K562 (cell line): Measurements from ENCODE around the gene PTPN7. TPM values are rescaled to one million over a fixed set of nuclear protein-coding genes. Genes with fewer than 3 reads are reported as not detected.
A peak's percentile ranks its signal among the peaks of the same experiment; 100 is the strongest.

Experiments used
- BMI1 ChIP-seq: fragments of 150-350 bp; IDR thresholded peaks from 2 replicates; pipeline ENCODE4 v1.6.1; 2014; ENCODE audit warnings: low read length
- BRCA1 ChIP-seq, 2 experiments: fragments of 450-650 bp in 1 of 2; sonication (generic) in 1 of 2; formaldehyde crosslinking in 1 of 2; IDR thresholded peaks; 2 replicates each; pipeline versions ENCODE4 v1.5.0 to v1.6.1; 2017 to 2020; ENCODE audit warnings: mild to moderate bottlenecking in 1 of 2, missing genetic modification reagents in 1 of 2
- CBX5 ChIP-seq: IDR thresholded peaks from 2 replicates; pipeline ENCODE4 v1.6.1; 2014; ENCODE audit warnings: low read depth, borderline replicate concordance
- CHD1 ChIP-seq: fragments of 200-600 bp; sonication (generic); IDR thresholded peaks from one replicate; pipeline ENCODE4 v1.6.1; 2012; ENCODE audit warnings: mild to moderate bottlenecking, moderate library complexity, low read length, inconsistent platforms
- HCFC1 ChIP-seq: IDR thresholded peaks from 2 replicates; pipeline ENCODE4 v1.6.1; 2012; ENCODE audit warnings: low read depth, low read length, improper control_type of control experiment
- IRF2 ChIP-seq: sonication (generic); formaldehyde crosslinking; IDR thresholded peaks from 2 replicates; pipeline ENCODE4 v1.8.1; 2022; ENCODE audit warnings: mild to moderate bottlenecking, missing genetic modification reagents
- KAT2B ChIP-seq: IDR thresholded peaks from one replicate; pipeline ENCODE4 v1.6.1; 2012; ENCODE audit warnings: low read depth, mild to moderate bottlenecking, control low read depth, inconsistent platforms, low read length, moderate library complexity
- NFIC ChIP-seq: fragments of 450-650 bp; IDR thresholded peaks from 2 replicates; pipeline ENCODE4 v1.6.1; 2017; ENCODE audit warnings: mild to moderate bottlenecking, inconsistent platforms
- NFXL1 ChIP-seq: fragments of 450-650 bp; formaldehyde crosslinking; IDR thresholded peaks from 2 replicates; pipeline ENCODE4 v1.4.0; 2021; ENCODE audit warnings: mild to moderate bottlenecking
- PRMT5 ChIP-seq: sonication (generic); formaldehyde crosslinking; IDR thresholded peaks from 2 replicates; pipeline ENCODE4 v1.5.0; 2020; ENCODE audit warnings: missing genetic modification reagents
- SMARCA4 ChIP-seq: fragments of 450-650 bp; IDR thresholded peaks from 2 replicates; pipeline ENCODE4 v1.6.1; 2016
- SMARCB1 ChIP-seq: IDR thresholded peaks from 2 replicates; pipeline ENCODE4 v1.6.1; 2011; ENCODE audit warnings: improper control_type of control experiment, low read depth; ENCODE audit not compliant: insufficient read length
- SOX6 ChIP-seq: fragments of 450-650 bp; IDR thresholded peaks from 2 replicates; pipeline ENCODE4 v1.6.1; 2014; ENCODE audit warnings: mild to moderate bottlenecking
- TAF7 ChIP-seq: fragments of 450-650 bp; IDR thresholded peaks from 2 replicates; pipeline ENCODE4 v1.6.1; 2016; ENCODE audit warnings: missing genetic modification characterization, missing compliant biosample characterization
- TARDBP ChIP-seq: fragments of 450-650 bp; IDR thresholded peaks from 2 replicates; pipeline ENCODE4 v1.6.1; 2016
- TBL1XR1 ChIP-seq, 2 experiments: IDR thresholded peaks; 2 replicates each; pipeline ENCODE4 v1.6.1; 2012; ENCODE audit warnings: improper control_type of control experiment in 2 of 2, low read length in 2 of 2, mild to moderate bottlenecking in 1 of 2
- TEAD4 ChIP-seq, 2 experiments: sonication (generic) in 1 of 2; formaldehyde crosslinking in 1 of 2; IDR thresholded peaks; 2 replicates each; pipeline versions ENCODE4 v1.6.1 to v1.8.0; 2012 to 2022; ENCODE audit warnings: borderline replicate concordance in 1 of 2, inconsistent platforms in 1 of 2, low read length in 1 of 2, mild to moderate bottlenecking in 1 of 2, missing genetic modification reagents in 1 of 2
- XRCC3 ChIP-seq: fragments of 450-650 bp; IDR thresholded peaks from 2 replicates; pipeline ENCODE4 v1.6.1; 2017; ENCODE audit warnings: mild to moderate bottlenecking, moderate library complexity
- ZFP1 ChIP-seq: fragments of 450-650 bp; formaldehyde crosslinking; IDR thresholded peaks from 2 replicates; pipeline ENCODE4 v1.4.0; 2020; ENCODE audit warnings: mild to moderate bottlenecking, mixed read lengths
- ZFP91 ChIP-seq: sonication (generic); formaldehyde crosslinking; IDR thresholded peaks from 2 replicates; pipeline ENCODE4 v1.8.0; 2022; ENCODE audit warnings: mild to moderate bottlenecking, missing genetic modification reagents
- ZKSCAN1 ChIP-seq: fragments of 150-350 bp; IDR thresholded peaks from 2 replicates; pipeline ENCODE4 v1.6.1; 2016; ENCODE audit warnings: low read depth, low read length
- ZNF197 ChIP-seq: fragments of 200-800 bp; sonication (Bioruptor generic); IDR thresholded peaks from 2 replicates; pipeline ENCODE4 v1.6.1; 2016; ENCODE audit warnings: low read depth, missing genetic modification characterization, missing compliant biosample characterization
- ZNF280A ChIP-seq: fragments of 450-650 bp; IDR thresholded peaks from 2 replicates; pipeline ENCODE4 v1.6.1; 2018; ENCODE audit warnings: mild to moderate bottlenecking, low read depth; ENCODE audit not compliant: partially characterized antibody
- ZNF511 ChIP-seq: sonication (generic); formaldehyde crosslinking; IDR thresholded peaks from 2 replicates; pipeline ENCODE4 v1.8.0; 2022; ENCODE audit warnings: mild to moderate bottlenecking, missing genetic modification reagents
- ZNF512 ChIP-seq: IDR thresholded peaks from 2 replicates; pipeline ENCODE4 v1.6.1; 2016; ENCODE audit warnings: missing genetic modification characterization, missing compliant biosample characterization
- polyA plus RNA-seq, 8 experiments: library from polyadenylated mRNA; depleted of rRNA in 4 of 8; stranded (reverse) in 5 of 8; unstranded in 3 of 8; fragments of >200 nt; fragmentation: Nextera tagmentation in 2 of 8; fragmentation: Illumina TruSeq in 1 of 8; extraction: Ambion mirVana in 2 of 8; extraction: Trizol in 1 of 8; gene quantifications; 2 replicates each; pipeline versions ENCODE4 v1.2.1 to v1.2.3, GENCODE V29; 2011 to 2014; ENCODE audit warnings: inconsistent platforms in 1 of 8, missing spikeins in 1 of 8
- total RNA-seq, 7 experiments: library from RNA; depleted of rRNA in 6 of 7; stranded (reverse); fragments of >200 nt in 6 of 7; fragmentation: Illumina TruSeq in 2 of 7; extraction: Trizol in 2 of 7; gene quantifications; 2 replicates each; pipeline versions ENCODE4 v1.2.1 to v1.2.3, GENCODE V29; 2011 to 2021; ENCODE audit warnings: low replicate concordance in 1 of 7

PTPN7 gene
- total and polyA plus RNA-seq, 9 of the 15 experiments (the other 6 are each of a cell fraction or from before 2014, with no cell fraction given): 18.7 to 144 (median 120) TPM

- TF ChIP-seq ZNF511 (CRISPR knock-in tag): no peak
- no peak for TF ChIP-seq NFXL1 (CRISPR knock-in tag)
- no peak for TF ChIP-seq TAF7 (tag)
- TF ChIP-seq ZNF512 (tag): no peak
- TF ChIP-seq SMARCB1: peak; percentile 87
- no peak for TF ChIP-seq CBX5
- TF ChIP-seq TBL1XR1 (IDR thresholded peaks at IDR 0.05; ENCODE audit: low read length in 2 of 2): peak in 1 of 2 experiments; percentile 36; a peak in 1 of 4 replicates
- TF ChIP-seq BRCA1 (IDR thresholded peaks at IDR 0.05): no peak
- no peak for TF ChIP-seq BRCA1 (CRISPR knock-in tag; IDR thresholded peaks at IDR 0.05)
- no peak for TF ChIP-seq BMI1
- TF ChIP-seq ZKSCAN1: no peak
- TF ChIP-seq PRMT5 (CRISPR knock-in tag): no peak
- no peak for TF ChIP-seq TARDBP
- no peak for TF ChIP-seq ZFP1 (CRISPR knock-in tag)
- peak; percentile 45; the same call in 1 of the 2 replicates for TF ChIP-seq NFIC
- no peak for TF ChIP-seq IRF2 (CRISPR knock-in tag)
- no peak for TF ChIP-seq CHD1
- no peak for TF ChIP-seq ZFP91
- TF ChIP-seq TEAD4 (IDR thresholded peaks at IDR 0.05; ENCODE audit: low read length): peak; percentile 46; the same call in 1 of the 2 replicates
- no peak for TF ChIP-seq TEAD4 (CRISPR knock-in tag; IDR thresholded peaks at IDR 0.05; ENCODE audit: borderline replicate concordance)
- TF ChIP-seq ZNF197 (CRISPR knock-in tag): no peak
- no peak for TF ChIP-seq ZNF280A
- peak; percentile 69 for TF ChIP-seq SOX6
- no peak for TF ChIP-seq HCFC1
- TF ChIP-seq KAT2B: no peak
- 0 out of 2 replicates have a peak, but pooled peaks have one; percentile 32 for TF ChIP-seq SMARCA4
- no peak for TF ChIP-seq XRCC3
Measured at GRCh38 chr1:202165942-202166843, 5.8 kb upstream of the PTPN7 start (continued).
